Measurements from ENCODE around the gene TRIM16.

The TRIM16 gene

DNA sequence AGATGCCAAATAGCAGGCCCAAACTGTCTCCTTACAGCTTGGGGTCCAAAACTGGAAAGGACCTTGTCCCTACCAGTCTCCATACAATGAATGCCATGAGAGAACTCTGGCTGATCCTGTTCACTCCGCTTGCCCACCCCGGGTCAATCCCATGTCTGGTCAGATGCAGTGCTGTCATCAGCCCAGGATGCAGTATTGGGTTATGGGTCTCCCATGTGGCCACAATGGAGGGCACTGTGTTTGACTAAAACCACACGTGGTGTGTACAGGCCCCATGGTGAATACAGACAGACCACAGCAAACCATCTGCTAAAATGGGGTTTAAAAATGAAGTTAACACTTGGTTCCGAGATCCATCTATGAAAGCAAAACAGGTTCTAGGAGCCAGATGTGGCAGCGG is 20.4 kb downstream of the TRIM16 start:
- TF ChIP-seq, protein P1, sequence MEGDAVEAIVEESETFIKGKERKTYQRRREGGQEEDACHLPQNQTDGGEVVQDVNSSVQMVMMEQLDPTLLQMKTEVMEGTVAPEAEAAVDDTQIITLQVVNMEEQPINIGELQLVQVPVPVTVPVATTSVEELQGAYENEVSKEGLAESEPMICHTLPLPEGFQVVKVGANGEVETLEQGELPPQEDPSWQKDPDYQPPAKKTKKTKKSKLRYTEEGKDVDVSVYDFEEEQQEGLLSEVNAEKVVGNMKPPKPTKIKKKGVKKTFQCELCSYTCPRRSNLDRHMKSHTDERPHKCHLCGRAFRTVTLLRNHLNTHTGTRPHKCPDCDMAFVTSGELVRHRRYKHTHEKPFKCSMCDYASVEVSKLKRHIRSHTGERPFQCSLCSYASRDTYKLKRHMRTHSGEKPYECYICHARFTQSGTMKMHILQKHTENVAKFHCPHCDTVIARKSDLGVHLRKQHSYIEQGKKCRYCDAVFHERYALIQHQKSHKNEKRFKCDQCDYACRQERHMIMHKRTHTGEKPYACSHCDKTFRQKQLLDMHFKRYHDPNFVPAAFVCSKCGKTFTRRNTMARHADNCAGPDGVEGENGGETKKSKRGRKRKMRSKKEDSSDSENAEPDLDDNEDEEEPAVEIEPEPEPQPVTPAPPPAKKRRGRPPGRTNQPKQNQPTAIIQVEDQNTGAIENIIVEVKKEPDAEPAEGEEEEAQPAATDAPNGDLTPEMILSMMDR (conservative IDR thresholded peaks at IDR 0.05) = no peak
- no peak for TF ChIP-seq ZFX (IDR thresholded peaks at IDR 0.05)
- no peak overlapping the region for H3K27ac ChIP-seq

DNA sequence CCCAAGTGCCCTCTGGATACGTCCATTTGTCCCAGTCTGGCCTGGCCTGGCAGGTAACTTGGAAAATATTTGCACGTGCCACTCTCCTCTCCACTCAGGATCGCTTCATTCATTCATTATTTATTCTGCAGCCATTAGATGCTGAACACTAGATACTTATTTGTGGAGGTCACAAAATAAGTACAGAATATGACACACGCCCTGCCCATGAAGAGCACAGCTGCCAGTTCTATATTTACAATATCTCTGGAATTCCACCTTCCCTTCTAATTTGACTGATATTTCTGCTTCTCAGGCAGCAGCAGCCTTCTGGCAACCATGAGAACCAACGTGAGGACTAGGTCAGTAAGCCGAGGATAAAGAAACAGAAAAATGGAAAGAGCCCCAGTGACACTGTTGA is 20.9 kb downstream of the TRIM16 start:
- no peak overlapping the region for H3K27ac ChIP-seq
- TF ChIP-seq, protein P1 (conservative IDR thresholded peaks at IDR 0.05) = no peak
- no peak for TF ChIP-seq ZFX (IDR thresholded peaks at IDR 0.05)

DNA sequence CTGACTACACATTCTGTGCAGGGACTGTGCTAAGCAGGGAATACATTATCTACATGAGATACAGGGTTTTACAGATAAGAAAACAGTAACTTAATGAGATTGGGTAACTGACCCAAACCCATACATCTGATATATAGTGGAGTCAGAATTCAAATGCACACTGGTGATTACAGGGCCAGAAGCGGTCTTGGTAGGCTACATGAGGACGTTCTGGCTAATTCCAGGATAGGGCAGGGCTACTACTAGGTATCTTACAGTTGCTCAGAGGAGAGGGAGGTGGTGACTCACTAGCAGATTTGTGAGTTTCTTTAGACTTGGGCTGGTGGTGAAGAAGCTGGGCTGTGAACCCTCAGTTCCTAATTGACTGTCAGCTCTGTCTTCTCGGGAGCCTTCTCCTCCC is 21.4 kb downstream of the TRIM16 start:
- TF ChIP-seq ZFX (IDR thresholded peaks at IDR 0.05) = no peak
- TF ChIP-seq, protein P1 (conservative IDR thresholded peaks at IDR 0.05) = no peak
- H3K27ac ChIP-seq = no peak overlapping the region

DNA sequence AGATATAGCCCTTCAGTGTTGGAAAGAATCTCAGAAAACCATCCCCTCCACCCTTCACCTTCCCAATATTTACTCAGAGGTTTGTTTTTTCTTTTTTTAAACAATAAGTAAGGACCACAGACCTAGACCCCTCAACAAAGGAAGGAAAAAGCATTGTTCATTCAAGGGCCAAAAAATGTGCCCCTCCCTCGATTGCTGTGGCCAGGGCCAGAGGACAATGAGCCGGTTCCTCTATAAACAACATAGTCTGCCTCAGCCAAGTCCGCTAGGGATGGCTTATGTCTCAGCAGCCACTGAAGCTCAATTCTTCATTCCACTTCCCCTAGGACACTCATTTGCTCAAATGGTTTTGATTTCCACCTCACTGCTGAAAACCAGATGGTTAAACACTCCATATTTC is 24.0 kb downstream of the TRIM16 start:
- no peak overlapping the region for H3K27ac ChIP-seq
- TF ChIP-seq ZFX (IDR thresholded peaks at IDR 0.05) = no peak
- TF ChIP-seq, protein P1 (conservative IDR thresholded peaks at IDR 0.05) = no peak

DNA sequence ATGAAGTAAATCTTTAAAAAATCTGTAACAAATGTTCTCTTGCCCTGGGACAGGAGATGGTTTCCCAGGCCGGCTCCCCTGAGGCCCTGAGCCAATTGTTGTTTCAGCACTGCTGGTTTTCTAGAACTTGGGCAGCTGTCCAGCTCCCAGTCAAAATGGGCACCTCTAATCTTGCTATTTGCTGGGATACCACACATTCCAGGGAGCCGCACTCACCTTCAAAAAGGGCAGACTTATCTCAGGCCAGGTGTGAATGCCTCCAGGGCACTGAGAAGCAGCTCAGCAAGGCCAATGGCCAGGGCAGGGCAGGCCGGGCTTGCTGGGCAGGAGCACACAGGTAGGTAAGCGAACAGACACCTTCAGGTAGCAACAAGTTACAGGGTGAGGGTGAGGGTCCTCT is 24.4 kb downstream of the TRIM16 start:
- no peak overlapping the region for H3K27ac ChIP-seq
- TF ChIP-seq, protein P1 (conservative IDR thresholded peaks at IDR 0.05) = no peak
- no peak for TF ChIP-seq ZFX (IDR thresholded peaks at IDR 0.05)

DNA sequence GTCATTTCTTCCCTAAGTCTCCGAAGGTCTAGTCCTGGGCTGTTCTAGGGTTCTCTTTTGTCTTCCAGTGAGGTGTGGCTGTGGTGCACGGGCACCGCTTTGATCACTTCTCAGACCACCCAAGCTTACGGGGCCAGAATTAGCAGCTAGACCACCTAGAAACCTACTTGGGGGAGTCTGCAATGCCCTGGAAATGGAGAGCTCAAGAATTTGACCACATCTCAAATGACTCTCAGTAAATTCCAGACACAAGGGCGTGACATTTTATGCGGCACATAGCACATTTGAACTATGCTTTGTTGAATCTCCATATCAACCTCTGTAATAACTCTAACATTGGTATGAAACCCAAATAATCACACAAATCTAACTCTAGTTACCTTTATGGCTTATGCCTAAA is 24.9 kb downstream of the TRIM16 start:
- H3K27ac ChIP-seq = no peak overlapping the region

DNA sequence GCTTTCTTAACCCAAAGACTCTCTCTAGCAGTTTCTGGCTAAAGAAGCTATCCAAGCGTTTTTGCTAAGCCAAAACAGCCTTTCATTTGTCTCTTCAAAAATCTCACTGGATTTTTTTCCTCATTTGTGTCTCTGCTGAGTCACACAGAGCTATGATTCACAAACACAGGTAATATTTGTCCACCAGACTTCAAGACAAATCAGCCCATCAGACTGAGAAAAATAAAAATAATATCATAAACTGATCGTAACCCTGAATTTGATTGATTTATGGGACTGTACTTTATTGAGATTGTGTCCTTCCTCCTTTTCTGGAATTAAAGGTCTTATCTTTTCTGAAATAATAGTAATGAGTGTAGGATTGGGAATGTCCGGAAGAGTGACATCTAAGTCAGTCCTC is 25.8 kb downstream of the TRIM16 start:
- H3K27ac ChIP-seq = no peak overlapping the region

More for the DNA sequence above, 24.9 kb downstream of the TRIM16 start:
- no peak for TF ChIP-seq ZFX (IDR thresholded peaks at IDR 0.05)
- TF ChIP-seq, protein P1 (conservative IDR thresholded peaks at IDR 0.05) = no peak

More for the DNA sequence above, 25.8 kb downstream of the TRIM16 start:
- TF ChIP-seq, protein P1 (conservative IDR thresholded peaks at IDR 0.05) = no peak
- TF ChIP-seq ZFX (IDR thresholded peaks at IDR 0.05) = no peak

Data from C4-2B (cell line).